DMS153 treated with DMSO at 0.1 percent for 48 hours (cell line): ENCODE data around the gene SNX30.
A peak's percentile ranks its signal among the peaks of the same experiment; 100 is the strongest.

Source experiments
- DNase-seq: peaks from one replicate; lab custom pipeline; 2025; ENCODE audit not compliant: unreplicated experiment; lab: John Stamatoyannopoulos, UW

SNX30 gene

DNA sequence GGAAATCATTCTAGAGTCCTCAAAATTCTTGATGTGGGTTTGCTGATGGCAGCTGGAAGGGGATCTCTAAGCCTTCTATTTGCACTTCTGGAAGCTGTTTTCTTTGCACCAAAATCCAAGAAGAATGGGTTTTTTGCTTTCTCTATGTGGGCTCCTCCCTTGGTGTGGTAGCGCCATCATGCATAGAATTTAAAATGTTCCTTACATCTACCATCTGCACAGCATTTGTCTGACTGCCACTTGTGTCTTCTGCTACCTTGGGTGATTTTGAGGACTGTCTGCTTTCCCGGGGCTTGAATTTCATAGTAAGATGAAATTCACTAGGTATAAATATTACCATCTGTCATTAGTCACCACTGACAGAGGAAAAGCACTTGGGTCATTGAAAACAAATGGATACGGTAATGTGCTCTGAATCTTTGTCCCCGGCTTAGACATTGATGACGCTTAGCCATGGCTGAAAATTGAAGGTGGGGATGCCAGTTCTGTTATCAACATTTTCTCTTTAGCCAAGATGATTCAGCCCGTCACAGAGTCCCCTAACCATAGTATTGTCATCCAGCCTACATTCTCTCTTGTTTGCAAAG is 30.0 kb downstream of the SNX30 start:
- no peak for DNase-seq

DNA sequence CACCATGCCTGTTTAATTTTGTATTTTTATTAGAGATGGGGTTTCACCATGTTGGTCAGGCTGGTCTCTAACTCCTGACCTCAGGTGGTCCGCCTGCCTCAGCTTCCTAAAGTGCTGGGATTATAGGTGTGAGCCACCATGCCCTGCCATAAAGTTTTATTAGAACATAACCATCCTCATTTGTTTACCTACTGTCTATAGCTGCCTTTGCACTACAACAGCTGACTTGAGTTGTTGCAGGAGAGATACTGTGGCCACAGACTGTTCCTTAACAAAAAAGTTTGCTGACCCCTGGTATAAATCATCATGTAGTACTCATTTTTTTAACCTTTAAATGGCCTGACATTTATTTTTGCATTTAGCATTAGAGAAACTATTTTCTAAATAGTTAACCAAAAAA is 31.7 kb downstream of the SNX30 start:
- DNase-seq: no peak

DNA sequence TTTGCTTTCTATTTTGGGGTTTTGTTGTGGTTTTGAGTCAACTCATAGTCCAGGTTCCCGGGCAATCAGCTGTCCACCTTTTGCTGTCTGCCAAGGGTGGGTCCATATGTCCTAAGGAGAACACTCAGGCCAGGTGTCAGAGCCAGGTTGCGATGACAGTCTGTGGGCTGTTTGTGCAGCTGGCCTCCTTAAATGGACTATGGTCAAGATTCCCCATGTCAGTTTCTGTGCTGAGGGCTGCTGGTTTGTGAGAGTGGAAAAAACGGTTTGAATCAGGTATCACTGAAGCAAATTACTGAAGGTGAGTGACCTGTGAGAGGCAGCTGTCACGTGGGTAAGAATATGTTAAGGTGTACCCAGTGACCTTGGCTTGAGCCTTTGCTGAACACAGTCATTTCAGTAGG is 33.0 kb downstream of the SNX30 start:
- no peak for DNase-seq

DNA sequence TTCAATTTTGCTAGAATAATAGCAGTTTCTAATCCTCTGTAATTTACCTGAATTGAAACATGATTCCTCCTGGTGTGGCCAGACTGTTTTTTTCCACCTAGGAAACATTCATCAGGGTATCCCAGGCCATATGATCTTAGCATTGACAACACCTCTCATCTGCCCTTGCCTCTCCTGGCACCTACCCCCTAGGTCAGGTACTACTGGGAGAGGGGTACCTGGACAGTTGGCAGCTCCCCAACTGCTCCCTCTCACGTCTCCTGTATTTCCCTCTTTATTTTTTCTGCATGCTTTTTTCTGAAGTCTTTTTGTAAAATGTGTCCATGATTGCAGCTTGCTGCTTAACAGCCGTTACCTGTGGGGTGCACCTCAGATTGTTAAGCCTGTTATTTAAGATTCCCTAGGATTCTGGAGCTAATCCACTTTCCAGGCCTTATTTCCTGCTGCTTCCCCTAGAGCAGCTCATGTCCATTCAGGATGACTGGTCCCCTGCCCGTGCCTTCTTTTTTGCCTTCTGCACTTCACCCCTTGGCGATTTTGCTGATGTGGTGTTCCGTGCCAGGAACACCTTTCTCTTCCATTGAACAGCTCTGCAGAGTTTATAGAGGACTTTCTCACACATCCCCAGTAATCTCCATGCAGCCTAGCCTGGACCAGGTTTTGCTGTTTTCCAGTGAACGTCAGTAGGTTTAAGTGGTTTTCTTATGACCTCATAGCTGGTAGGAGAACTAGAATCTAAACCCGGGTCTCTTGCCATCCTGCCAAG is 33.6 kb downstream of the SNX30 start:
- peak; percentile 10 for DNase-seq

DNA sequence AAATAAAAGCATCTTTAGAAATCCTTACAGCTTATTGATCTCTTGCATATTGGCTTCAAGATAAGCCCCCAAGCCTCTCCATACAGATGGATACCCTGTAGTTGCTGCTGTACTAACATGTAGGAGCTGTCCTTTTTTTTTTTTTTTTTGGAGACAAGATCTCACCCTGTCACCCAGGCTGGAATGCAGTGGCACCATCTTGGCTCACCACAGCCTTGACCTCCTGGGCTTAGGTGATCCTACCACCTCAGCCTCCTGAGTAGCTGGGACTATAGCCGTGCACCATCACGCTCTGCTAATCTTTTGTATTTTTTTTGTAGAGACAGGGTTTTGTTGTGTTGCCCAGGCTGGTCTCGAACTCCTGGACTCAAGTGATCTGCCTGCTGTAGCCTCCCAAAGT is 35.4 kb downstream of the SNX30 start:
- DNase-seq: no peak

DNA sequence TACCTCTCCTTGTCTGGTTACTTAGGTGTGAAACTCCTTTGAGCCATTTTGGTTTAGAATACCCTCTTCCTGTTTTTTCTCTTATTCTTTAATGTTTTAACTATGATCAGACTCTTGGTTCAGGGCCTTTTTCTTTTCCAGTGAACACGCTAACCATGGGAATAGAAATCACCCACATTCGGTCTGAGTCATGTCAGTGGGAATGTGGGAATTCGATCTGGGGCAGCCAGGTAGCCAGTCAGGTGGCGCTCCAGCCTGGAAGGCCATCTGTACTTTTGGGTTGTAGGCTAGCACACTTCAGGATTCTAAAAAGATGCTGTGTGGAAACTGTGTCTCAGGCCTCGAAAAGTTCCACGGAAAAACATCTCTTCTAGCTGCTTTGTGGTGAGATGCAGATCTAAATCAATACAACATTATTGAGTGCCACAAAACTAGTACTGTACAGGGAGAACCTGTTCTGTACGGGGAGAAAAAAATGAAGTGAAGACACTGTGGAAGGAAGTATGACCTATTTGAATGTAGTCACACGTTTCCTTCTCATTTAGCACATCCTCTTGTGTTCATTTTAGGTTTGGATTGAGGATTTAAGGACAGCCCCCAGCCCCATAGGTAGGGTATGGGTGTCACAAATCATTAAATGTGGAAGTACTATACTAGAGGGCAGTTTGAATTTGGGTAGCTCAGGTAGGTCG is 36.4 kb downstream of the SNX30 start:
- DNase-seq: no peak

DNA sequence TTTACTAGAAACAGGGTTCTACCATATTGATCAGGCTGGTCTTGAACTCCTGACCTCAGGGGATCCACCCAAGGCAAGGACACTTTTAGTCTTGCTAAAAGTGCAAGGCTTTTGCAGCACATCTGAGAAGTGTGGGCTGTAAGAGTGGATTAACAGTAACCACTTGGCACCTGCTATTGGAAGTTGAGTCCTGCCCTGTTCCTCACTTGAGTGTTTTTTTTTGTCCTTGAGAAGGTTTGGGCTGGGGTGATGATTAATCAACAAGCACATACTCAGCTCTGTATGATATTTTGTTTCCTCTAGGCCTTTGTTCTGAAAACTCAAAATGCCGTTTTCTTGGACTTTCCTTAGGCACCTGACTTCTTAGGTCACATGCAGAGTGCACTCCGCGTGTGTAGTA is 37.4 kb downstream of the SNX30 start:
- no peak for DNase-seq

DNA sequence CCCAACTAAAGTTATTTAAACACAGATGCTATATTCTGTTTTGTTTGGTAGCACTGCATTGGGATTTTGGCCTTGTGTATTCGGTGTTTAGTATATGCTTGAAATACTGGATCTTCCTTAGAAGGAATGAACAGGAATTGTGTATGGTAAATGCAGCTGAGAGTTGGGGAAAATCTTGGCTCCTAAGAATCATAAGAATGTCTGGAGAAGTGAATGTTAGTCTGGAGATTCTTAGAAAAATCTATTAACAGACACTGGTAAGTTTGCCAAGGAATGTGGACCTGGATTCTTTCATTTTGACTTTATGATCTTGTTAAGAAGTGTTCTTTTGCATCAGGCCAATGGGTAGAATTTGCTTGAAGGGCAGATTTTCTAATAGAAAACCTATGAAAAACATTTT is 38.9 kb downstream of the SNX30 start:
- DNase-seq: no peak

DNA sequence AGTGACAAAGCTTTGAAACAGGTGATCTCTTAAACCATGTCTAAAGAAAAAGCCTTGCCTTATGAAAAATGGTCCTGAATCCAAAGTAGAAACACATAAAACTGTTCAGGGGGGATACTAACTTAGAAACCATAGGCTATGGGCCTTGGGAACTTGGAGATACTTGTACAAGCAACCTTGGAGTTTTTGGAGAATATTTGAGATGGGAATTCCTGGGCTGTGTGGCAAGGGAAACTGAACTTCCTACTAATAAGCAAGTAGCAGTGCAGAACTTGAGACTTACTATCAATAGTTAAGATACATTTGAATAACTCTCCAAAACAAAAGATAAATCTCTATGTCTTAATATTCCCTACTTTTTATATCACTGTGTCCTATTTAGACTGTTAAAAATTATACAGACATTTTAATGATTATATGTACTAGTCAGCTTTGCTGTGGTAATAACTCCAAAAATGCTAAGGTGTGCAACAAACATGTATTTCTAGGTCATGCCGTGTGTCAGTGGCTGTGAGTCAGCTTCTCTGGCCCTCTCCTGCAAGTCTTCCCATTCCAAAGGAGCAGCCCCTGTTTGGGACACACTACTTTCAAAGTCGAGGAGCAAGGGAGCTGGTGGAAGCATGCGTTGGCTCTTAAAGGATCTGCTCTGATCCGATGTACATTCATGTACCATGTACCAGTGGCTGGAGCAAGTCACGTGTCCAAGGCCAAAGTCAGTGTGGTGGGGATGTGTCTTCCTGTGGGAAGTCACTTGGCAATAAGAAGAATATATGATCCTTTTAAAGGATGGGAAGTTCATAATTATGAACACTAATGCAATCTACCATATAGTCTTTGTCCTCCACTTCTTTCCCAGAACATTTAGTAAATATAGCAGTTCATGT is 39.6 kb downstream of the SNX30 start:
- no peak for DNase-seq

DNA sequence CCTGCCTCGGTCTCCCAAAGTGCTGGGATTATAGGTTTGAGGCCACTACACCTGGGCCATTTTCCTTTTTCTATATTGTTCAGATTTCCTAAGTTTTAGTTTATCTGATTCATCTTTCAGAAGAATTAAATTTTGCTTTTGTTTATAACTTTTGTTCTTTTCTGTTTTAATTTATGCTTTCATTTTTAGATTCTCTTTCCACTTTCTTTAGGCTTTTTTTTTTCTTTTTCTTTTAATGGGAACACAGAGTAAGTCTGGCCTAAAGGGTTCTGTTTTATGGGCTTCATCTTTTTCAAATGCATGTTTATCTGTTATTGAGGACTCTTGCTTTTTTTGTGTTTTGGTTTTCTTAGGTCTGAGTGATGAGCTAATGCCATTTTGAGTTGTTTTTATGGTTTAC is 42.1 kb downstream of the SNX30 start:
- no peak for DNase-seq

DNA sequence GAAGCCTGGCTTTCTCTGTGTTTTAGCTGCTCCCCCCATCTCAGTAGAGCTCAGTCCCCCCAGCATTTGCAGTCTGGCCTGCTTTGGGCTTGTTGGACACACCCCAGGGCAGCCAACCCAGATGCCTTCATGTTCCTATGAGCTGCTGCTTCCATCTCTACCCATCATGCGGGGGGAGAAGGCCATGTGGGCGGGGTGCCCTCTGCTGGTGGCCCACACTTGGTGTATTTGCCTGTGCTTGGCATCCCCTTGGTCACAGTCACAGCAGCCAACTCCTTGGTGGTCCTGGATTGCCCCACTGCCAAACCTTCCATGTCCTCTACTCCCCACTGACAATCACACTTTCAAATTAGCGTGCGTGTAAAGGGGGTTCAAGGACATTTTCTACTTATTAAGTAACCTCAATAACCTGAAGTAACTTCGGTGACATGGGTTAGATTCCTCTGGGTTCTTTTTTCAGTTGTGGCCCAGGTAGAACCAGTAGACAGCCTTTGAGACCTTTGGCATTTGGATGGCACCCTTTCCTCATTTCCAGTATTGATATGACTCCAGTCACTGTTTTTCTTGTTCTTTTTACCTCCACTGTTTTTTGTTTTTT is 42.8 kb downstream of the SNX30 start:
- DNase-seq: peak; percentile 44

DNA sequence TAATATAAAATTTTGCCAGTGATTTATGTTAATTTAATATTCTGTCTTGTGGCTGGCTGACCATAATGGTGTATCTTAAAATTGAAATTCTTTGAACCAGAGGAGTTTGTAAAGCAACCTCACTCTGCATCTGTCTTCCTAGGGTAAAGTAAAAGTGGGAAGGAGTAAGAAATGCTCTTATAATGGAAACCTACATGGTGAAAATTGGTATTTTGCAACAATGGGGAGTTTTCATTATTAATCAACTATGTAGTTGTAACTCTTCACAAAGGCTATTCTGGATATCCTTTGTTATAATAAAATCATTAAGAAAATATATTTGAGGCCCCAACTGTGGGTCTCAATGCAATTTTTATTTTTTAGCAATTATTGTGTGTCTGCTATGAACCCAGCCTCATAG is 44.2 kb downstream of the SNX30 start:
- DNase-seq: no peak

DNA sequence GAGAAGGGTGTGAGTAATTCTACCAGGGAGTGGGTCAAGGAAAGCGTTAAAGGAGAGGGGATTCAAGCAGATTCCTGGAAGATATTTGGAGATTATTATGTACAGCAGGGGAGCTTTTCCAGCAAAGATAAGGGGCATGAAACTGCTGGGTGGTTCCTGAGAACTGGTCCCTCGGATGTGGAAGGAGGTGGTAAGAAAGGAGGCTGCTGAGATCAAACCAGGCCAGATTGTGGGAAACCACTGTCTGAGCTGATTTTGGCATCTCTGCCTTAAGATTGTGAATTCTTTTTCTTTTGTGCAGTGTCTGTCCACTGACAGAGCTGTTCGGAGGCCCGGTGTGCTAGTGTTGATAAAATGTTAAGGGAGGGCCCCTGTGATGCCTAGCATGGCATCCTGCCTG is 45.4 kb downstream of the SNX30 start:
- no peak for DNase-seq

DNA sequence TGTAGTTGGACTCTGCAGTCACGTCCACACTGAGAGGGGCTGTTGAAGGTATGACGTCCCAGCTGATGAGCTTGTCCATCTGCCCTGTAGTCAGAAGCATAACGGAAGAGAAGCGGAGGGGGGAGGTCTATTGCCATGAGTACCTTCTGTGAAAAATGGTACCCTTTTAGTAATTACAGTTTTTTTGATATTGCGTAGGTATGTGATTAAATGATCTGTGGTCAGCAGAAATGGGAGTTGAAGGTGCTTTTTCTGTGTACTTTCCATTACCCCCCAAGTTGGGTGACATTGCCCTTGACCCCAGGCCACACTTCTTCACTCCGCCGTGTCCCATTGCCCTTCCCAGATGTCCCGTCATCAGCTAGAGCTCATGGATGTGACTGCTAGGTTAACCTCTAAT is 45.9 kb downstream of the SNX30 start:
- DNase-seq: no peak

DNA sequence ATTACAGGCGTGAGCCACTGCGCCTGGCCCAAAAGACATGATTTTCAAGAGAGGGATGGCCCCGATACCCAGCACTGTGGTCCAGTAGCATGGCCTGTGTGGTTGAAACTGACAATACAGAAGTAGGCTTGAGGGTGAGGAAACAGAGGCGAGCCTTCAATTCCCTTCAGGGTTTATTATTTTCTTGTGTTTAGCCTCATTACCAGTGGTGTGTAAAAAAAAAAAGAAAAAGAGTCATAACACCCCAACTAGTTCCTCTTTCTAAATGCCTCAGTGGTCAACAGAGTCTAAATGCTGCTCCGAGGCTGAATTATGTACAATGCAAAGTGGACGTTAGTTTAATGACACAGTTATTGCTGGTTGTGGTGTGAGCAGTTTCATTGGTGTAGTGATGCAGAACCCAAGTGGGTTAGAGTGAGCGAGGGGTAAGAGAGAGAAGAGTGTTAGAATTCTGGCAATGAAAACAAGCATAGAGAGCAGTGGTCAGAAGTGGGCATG is 58.8 kb downstream of the SNX30 start:
- DNase-seq: no peak

DNA sequence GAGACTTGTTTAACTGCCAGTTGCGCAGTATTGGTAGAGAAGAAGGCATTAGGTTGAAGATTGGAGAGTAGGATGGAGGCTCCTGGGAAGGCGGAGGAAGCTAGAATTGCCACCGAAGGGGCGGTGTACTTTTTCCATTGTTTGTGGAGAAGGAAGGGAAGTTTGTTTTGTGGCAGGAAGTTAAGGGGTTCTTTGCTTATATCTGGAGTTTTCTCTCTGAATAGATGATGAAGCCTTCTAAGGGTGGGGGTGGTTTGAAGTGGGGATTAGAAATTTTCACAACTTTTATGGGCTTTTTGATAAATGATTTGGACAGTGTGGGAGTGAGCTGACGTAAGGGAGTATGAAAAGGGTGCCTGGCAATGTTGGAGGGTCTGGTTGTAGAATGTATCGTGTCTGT is 59.3 kb downstream of the SNX30 start:
- DNase-seq: no peak

DNA sequence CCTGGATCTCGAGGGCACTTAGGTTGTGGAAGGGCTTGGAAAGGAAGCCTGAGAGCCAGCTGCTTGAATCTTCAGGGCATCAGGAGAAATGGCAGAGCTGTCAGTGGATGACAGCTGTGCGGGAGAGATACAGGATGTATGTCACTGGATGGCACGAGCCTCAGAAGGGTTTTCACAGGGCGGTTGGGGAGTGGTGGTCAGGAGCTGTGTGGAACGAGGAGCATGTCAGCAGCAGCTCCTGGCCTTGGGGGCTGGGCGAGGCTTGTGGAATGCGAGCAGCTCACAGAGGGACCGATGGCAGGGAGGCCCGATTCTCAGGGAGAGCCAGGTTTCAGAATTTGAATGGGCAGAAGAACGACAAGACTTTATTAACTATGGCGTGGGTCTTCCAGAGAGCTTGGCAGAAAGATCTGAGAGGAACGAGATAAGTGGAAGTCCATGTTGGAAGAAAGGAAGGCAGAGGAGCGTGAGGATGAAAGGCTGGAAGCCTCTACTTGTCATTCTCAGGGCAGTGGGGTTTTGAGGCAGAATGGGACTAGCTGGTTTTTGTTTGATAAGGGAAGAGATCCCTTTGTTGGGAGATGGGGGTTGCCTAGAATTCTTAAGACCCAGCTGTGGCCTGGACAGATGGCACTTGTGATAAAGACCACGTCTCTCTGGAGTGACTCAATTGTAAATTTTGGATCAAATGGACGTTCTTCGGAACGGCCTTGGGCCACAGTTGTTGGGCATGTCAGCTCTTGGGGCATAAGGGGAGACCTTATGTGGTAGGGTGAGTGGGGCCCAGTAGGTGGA is 60.3 kb downstream of the SNX30 start:
- DNase-seq: no peak

DNA sequence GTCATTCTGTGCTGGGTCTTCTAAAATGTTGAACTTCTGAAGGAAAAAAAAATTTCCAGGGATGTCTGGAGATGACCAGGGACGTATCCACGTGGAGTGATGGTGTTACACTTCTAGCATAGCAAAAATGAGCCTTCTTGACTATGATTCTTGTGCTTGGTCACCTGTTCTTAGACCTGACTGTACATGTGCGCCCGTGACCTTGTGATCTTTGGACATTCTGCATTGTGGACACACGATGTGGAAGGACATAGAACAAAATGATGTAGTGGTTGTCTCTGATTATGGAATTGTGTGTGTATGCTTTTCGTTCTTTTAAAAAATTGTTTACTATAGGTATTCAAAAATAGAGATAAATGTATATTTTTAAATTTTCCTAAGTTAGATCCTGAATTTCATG is 61.0 kb downstream of the SNX30 start:
- DNase-seq: no peak

DNA sequence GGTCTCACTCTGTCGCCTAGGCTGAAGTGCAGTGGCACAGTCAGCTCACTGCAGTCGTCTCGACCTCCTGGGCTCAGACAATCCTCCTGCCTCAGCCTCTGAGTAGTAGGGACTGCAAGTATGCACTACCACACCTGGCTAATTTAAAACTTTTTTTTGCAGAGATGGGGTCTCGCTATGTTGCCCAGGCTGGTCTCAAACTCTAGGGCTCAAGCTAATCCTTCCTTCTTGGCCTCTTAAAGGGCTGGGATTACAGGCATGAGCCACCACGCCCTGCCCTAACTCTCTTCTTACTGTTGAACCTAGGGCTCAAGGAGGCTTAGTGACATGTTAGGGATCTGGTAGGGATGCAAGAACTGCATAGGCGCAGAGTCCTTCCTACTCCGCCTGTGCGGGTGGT is 65.3 kb downstream of the SNX30 start:
- no peak for DNase-seq

DNA sequence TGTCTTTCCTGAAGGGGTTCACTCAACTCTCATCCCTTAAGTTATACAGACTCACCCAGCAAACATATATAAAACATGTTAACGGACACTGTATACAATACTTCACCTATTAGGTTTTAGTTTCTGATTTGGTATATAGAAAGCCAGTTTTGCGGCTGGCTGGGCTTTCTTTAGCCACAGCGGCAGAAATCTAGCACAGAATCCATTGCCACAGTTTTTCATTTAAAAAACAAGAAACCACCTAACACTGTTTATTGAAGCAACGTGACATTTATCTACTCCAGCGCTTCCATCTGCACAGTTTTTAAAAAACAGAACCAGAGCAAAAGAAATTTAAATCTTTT is 67.3 kb downstream of the SNX30 start:
- DNase-seq: no peak
